NCI-H2196 (cell line): ENCODE results near the gene ADAMTS12.
"Not testable (repeated sequence)": the region's sequence is repeated elsewhere in the genome, so short reads cannot be mapped to it uniquely, and the experiment has no call there.

Source experiments
- DNase-seq: peaks from one replicate; lab custom pipeline; 2025; ENCODE audit not compliant: unreplicated experiment; lab: John Stamatoyannopoulos, UW

The ADAMTS12 gene

GRCh38 chr5:33891788-33892619 is at the start of gene ADAMTS12:
ADAMTS12 (minus strand) TSS chr5:33891990; CDS start chr5:33891856, 134 bp downstream.
- DNase-seq, result no peak

- DNase-seq, result no peak
Observed at GRCh38 chr5:33941090-33941489, 49.3 kb upstream of the ADAMTS12 start.

GRCh38 chr5:33939556-33940262 is 47.9 kb upstream of the ADAMTS12 start:
- DNase-seq, result no peak

- DNase-seq, result no peak
Observed at GRCh38 chr5:33938881-33939280, 47.1 kb upstream of the ADAMTS12 start.

- no peak for DNase-seq
Observed at GRCh38 chr5:33938507-33938796, 46.7 kb upstream of the ADAMTS12 start.

GRCh38 chr5:33937707-33938506 is 46.1 kb upstream of the ADAMTS12 start:
- DNase-seq, result no peak

- DNase-seq, result no peak
Observed at GRCh38 chr5:33937017-33937706, 45.4 kb upstream of the ADAMTS12 start.

GRCh38 chr5:33936381-33937016 is 44.7 kb upstream of the ADAMTS12 start, which contains the start of gene RXFP3:
RXFP3 (plus strand) TSS chr5:33936386; CDS start chr5:33936741, 355 bp downstream.
- DNase-seq, result no peak

- no peak for DNase-seq
Observed at GRCh38 chr5:33936004-33936380, 44.2 kb upstream of the ADAMTS12 start.

GRCh38 chr5:33934176-33934575 is 42.4 kb upstream of the ADAMTS12 start:
- DNase-seq, result no peak

- DNase-seq, result no peak
Observed at GRCh38 chr5:33933723-33934169, 42.0 kb upstream of the ADAMTS12 start.

- no peak for DNase-seq
Observed at GRCh38 chr5:33931136-33931535, 39.3 kb upstream of the ADAMTS12 start.

GRCh38 chr5:33929925-33930690 is 38.3 kb upstream of the ADAMTS12 start:
- no peak for DNase-seq

- no peak for DNase-seq
Observed at GRCh38 chr5:33928283-33928682, 36.5 kb upstream of the ADAMTS12 start.

GRCh38 chr5:33927685-33928084 is 35.9 kb upstream of the ADAMTS12 start:
- DNase-seq, result no peak

GRCh38 chr5:33925278-33925677 is 33.5 kb upstream of the ADAMTS12 start:
- no peak for DNase-seq

GRCh38 chr5:33921002-33921401 is 29.2 kb upstream of the ADAMTS12 start:
- no peak for DNase-seq

GRCh38 chr5:33914844-33915243 is 23.1 kb upstream of the ADAMTS12 start:
- not testable (repeated sequence) for DNase-seq

- DNase-seq, result not testable (repeated sequence)
Observed at GRCh38 chr5:33906248-33906647, 14.5 kb upstream of the ADAMTS12 start.

- no peak for DNase-seq
Observed at GRCh38 chr5:33905381-33905780, 13.6 kb upstream of the ADAMTS12 start.
